Measurements from ENCODE around the gene SUSD1.
"Not testable (repeated sequence)": the region's sequence is repeated elsewhere in the genome, so short reads cannot be mapped to it uniquely, and the experiment has no call there.

The SUSD1 gene

DNA sequence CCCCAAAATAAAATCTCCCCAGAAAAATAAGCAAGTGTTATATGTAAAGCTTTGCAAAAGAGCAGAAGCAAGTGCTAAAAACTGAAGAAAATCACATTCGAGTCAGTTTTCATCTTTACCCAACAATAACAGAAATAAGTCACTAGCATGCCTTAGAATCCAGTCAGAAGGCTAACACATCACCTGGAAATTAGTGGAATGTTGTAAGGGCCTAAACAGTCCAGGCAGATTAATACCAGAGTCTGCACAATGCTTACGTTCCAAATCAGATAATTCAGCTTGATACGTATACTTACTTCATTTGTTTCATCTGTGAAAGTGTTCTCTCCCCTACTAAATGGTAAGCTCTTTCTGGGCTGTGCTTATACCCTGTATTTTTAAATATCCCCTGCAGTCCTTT, 42.7 kb downstream of the SUSD1 start:
- in situ Hi-C loops (cut with MboI; ENCODE audit: low sequenced_read_pairs), result no loop called here

DNA sequence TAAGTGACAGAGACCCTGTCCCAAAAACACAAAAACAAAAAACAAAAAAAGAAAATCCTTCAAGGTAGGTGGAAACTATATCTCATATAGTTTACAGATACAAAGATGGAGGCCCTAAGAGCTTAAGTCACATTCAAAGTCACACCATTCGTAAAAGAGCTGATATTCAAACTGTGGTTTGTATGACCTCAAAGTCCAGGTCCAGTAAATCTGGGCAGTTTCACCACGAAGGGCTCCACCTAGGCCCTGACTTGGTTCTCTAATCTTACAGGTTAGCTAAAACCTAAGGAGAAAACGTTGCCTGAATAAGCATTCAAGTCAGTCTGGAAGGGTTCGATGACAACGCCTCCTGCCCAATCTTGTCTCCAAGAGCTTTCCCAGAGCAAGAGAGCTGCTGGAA, 44.1 kb downstream of the SUSD1 start:
- in situ Hi-C loops (cut with MboI; ENCODE audit: low sequenced_read_pairs), result no loop called here

DNA sequence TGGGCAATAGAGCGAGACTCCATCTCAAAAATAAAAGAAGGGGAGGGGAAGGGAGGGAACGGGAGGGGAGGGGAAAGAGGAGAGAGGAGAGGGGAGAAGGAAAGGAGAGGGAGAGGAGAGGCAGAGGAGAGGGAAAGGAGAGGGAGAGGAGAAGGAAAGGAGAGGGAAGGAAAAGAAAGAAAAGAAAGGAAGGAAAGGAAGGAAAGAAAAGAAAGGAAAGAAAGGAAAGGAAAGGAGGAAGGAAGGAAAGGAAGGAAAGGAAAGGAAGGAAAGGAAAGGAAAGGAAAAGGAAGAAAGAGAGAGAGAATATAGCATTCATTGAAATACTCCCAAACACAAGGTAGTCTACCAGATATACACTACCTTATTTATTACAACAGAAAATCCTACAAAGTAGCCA, 44.8 kb downstream of the SUSD1 start:
- in situ Hi-C loops (cut with MboI; ENCODE audit: low sequenced_read_pairs), result no loop called here

DNA sequence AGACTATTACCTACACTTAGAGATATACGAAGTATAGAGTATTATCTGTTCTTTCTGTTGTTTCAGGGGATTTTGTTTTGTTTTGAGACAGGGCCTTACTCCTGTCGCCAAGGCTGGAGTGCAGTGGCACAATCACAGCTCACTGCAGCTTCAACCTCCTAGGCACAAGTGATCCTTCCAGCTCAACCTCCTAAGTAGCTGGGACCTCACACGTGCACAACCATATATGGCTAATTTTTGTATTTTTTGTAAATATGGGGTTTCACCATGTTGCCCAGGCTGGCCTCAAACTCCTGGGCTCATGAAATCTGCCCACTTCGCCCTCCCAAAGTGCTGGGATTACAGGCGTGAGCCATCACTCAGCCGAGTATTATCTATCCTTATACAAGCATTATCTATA, 45.9 kb downstream of the SUSD1 start:
- in situ Hi-C loops (cut with MboI; ENCODE audit: low sequenced_read_pairs), result no loop called here

DNA sequence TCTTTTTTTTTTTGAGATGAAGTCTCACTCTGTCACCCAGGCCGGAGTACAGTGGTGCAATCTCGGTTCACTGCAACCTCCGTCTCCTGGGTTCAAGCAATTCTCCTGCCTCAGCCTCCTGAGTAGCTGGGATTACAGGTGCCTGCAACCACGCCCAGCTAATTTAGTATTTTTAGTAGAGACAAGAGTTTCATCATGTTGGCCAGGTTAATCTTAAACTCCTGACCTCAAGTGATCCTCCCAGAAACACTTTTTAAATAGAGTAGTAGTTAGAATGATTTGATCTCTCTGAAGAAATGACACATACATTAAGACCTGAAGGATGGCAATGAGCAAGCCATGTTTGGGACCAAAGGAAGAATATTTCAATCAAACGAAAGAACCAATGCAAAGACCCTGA, 46.7 kb downstream of the SUSD1 start:
- in situ Hi-C loops (cut with MboI; ENCODE audit: low sequenced_read_pairs), result not testable (repeated sequence)

DNA sequence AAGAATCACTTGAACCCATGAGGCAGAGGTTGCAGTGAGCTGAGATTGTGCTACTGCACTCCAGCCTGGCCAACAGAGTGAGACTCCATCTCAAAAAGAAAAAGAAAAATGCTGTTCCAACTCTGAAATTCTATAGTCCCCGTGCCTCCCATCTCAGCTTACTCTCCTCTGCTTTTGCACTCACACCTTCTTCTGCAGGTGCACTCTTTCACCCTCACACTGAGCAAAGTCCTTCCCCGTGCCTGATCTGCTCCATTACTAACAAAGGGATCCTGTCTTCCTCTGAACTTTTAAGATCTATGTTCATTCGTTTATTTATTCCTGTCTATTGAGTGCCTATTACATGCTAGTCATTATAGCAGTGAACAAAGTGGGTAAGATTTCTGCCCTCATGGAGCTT, 47.8 kb downstream of the SUSD1 start:
- in situ Hi-C loops (cut with MboI; ENCODE audit: low sequenced_read_pairs), result no loop called here

DNA sequence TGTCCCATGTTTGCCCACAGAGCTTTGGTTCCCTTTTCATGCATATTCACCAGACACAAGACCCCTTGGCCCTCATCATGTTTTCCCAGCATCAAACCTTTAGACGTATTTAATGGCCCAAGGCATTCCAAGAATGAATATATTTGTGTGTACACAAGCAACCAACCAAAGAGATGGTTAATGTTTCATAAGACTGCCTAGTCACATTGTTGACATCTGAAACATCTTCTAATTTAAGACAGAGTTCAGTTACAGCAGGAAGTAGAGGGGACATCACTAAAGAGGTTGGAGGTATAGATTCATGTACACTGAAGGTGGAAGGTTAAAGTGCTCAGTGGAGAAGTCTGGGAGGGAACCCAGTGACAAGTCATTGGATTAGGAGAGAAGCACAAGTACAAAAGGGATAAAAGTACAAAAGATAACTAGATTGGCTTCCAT, 49.1 kb downstream of the SUSD1 start:
- in situ Hi-C loops (cut with MboI; ENCODE audit: low sequenced_read_pairs), result no loop called here

DNA sequence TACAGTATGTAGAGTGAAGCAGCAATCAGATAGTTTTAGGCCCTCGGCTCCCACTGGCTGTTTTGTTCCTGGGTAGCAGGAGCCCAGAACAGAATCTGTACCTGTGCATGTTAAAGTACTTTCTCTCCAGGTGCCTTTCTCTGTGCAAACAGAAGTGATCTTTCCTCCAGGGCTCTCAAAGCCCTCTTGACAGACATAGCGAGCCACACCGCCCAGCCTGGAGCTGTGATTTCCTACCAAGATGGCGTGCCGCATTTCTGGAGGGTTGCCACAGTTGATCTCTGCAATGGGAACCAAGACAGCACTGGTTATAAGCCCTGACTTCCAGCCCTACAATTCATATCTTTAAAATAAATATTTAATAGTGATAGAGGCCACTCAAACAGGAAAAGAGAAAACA, 50.9 kb downstream of the SUSD1 start:
- in situ Hi-C loops (cut with MboI; ENCODE audit: low sequenced_read_pairs), result no loop called here

DNA sequence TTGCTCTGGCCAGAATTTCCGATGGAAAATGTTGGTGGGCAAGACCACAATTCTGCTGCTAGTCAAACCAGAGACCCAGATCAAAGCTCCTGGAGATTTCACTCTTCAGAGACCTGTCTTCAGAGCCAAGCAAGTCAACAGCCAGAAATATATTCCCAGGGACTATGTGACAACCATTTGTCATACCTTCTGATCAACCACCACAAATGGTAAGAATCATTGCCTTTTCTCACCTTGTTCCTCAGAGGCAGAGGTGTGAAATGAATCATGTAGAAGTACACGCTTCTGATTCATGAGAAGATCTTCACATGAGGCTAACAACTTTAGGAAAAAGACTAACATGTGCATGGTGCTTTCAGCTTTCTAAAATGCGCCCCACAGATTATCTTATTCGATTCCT, 53.5 kb downstream of the SUSD1 start:
- in situ Hi-C loops (cut with MboI; ENCODE audit: low sequenced_read_pairs), result no loop called here

DNA sequence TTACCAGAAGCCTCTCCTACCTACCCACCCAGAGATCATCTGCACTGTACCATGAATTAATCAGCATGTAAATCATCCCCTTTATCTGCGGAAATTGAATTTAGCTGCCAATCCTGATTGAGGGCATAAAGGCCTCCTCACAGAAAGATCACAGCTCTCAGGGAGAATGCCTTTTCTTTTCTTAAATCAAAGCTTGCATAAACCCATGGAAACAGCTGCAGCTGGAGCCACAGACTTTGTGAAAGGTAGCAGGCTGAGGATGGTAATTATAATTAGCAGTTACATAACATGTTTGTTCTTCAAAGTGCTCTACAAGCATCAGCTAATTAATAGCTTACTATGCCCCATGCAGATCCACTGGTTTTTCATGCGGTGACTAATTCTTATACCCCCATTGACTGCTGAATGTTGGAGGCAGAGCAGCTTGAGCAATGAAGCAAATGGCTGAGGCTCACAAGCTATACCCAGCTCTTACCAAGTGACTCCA, 54.6 kb downstream of the SUSD1 start:
- in situ Hi-C loops (cut with MboI; ENCODE audit: low sequenced_read_pairs), result no loop called here

DNA sequence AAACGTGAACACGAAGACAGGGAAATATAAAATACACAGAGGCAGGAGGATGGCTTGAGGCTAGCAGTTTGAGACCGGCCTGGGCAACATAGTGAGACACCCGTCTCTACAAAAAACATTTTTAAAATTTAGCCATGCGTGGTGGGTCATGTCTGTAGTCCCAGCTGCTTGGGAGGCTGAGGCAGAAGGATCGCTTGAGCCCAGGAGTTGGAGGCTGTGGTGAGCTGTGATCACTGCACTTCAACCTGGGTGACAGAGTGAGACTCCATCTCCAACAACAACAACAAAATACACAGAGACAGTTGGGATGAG, 55.1 kb downstream of the SUSD1 start:
- in situ Hi-C loops (cut with MboI; ENCODE audit: low sequenced_read_pairs), result no loop called here

DNA sequence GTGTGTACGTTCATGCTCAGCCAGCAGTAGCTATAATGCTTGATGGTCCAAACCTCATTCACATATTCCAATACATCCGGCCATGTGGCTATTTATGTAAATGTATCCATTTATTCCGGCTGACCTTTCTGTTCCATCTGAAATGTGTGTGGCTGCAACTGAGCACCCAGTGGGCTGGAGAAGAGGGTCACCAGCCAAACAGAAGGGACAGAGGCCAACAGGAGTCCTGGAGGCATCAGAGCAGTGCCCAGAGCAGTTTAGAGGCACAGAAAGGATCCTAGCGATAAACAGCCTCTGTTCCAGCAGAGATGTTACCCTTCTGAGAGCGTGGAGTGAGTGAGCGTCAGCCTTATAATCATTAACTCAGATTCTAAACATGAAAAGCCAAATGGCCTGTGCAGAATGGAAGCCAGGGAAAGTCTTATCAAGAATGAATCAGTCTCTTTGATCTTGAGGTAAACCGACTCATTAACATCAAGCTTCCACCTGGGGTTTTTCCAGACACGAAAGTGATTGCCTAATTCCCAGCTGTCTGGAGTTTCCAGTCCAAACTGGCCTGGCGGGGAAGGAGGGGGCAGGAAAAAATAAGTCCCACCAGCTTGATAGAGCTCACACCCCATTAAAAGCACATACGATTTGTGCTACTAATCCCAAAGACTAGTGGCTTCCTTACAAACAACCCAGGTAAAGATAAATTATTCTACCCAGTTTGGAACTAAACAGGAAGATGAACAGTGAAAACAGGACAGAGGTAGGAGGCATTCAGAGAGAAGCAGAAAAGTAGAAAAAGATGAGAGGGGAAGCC, 55.7 kb downstream of the SUSD1 start:
- in situ Hi-C loops (cut with MboI; ENCODE audit: low sequenced_read_pairs), result no loop called here

DNA sequence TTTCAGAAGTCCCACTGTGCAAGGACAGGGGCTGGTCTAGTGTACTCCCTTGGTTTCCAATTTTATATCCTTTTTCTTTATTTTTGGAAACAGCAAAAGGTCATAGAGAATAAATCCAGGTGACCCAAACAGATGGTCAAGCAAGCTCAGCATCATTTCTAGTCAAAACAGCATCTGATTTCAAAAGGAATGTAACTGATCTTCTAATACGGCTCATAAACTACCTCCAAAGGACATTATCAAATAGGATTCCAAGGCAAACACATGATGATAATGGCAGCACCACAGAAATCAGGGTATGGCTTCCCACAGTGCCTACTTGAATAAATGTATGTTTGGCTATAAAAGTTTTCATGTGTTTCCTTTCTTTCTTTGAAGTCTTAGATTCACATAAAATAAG, 57.1 kb downstream of the SUSD1 start:
- in situ Hi-C loops (cut with MboI; ENCODE audit: low sequenced_read_pairs), result no loop called here

DNA sequence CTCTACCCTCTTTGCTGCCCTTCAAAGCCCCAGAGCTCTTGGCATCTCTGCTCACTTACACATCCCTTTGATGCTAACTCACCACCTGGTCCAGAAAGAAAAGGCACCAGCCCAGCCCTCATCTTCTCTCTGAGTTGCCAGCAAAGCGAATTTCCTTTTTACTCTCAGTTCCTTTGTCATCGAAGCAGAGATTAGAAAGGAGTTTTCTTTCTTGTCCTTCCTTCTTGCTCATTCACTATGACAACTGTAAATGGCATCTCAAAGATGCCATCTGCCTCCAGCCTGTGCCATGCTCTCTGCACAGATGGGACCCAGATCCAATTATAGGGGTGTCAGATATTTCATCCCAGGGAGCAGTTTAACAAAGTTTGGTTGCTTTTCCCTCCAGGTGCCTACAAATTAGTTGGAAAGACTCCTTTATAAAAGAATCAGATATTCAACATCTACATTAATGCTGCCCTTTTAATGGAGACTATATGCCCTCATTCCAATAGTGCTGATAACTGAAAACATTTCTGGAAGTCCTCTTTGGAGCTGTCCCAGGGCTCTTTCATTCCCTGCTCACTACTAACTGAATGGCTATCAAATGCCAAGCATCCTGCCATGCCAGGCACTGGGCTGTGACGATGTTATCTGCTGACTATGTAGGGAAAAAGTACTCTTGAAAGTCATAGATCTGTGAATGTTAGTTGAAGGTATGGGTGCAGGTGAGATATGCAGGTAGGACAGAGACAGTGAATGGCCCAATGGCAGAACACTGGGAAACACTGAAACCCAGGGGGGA, 58.9 kb downstream of the SUSD1 start:
- in situ Hi-C loops (cut with MboI; ENCODE audit: low sequenced_read_pairs), result no loop called here

DNA sequence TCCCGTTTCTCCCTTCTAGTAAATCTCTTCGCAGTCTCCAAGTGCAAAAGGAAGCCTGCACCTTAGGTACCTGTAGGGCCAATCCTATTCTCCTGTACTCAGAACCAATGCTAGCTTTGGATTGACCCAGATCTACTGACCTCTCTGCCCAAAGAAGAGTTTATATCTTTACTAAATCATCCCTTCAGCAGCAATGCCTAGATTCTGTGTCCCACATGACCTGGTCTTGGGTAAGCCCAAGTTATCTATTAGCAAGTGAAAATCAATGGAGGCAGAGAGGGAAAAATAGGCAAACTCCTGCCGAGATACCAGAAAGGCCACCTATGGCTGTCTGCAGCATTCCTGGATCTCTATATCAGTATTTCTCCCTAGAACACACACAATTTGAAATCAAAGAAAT, 60.0 kb downstream of the SUSD1 start:
- in situ Hi-C loops (cut with MboI; ENCODE audit: low sequenced_read_pairs), result no loop called here

DNA sequence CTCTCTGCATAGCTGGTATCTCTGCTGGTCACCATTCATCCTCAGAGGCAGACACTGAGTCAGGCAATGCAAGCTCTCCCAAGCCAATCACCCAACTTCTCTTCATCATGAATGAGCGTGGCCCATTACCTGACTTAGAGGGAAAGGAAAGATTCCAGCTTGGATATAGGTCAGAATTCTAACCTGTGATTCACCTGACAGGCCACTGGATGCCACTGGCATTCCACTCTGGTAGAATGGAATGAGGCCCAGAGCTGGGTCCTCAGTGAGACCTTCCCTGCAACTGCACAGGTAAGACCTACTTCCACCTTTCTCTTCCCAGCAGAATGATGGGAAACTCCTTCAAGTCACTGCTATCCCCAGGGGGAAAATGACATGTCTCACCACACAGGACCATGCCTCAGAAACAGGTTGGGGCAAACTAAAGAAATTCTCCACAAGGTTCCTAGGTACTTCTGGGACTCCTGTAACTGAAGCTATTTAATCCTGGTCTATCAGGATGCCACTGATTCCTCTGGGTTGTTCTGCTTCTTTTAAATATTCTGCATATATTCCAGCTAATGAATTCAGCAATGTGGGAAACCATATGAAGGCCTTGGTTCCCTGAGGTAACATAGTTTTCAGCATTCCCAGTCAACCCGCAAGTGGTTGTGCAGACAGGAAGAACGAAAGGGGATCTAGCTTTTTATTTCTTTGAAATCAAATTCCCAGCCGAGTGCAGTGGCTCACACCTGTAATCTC, 62.0 kb downstream of the SUSD1 start:
- in situ Hi-C loops (cut with MboI; ENCODE audit: low sequenced_read_pairs), result no loop called here

DNA sequence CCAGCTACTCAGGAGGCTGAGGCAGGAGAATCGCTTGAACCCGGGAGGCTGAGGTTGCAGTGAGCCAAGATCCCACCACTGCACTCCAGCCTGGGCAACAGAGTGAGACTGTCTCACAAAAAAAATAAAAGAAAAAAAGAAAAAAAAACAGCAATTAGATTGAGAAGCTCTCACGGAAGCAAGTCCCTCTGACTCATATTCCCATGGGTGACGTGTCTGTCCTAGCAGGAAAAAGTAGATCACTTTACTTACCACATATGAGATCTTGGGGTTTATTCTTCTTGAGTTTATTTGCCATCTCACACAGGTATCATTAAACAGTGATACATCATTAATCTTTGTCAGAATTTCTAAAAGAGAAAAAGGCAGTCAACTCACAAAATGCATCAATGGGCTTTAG, 62.6 kb downstream of the SUSD1 start:
- in situ Hi-C loops (cut with MboI; ENCODE audit: low sequenced_read_pairs), result no loop called here

DNA sequence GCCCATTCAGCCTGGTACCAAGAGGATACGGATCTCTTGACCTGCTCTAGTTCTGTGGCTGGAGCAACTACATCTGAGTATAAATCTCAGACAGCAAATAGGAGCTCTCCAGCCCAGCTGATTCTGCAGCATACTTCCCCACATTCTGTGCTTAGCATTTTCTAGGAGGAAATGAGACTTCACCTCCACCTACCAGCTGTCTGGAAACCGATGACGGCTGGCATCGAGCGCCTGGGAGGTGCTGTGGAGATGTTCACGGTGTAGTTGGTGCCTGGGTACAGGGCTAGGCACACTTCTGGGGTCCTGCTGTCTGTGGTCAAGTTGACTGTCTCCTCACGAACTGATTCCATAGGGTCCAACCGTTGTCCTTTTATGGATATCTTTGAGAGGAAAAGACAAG, 63.6 kb downstream of the SUSD1 start:
- in situ Hi-C loops (cut with MboI; ENCODE audit: low sequenced_read_pairs), result no loop called here

DNA sequence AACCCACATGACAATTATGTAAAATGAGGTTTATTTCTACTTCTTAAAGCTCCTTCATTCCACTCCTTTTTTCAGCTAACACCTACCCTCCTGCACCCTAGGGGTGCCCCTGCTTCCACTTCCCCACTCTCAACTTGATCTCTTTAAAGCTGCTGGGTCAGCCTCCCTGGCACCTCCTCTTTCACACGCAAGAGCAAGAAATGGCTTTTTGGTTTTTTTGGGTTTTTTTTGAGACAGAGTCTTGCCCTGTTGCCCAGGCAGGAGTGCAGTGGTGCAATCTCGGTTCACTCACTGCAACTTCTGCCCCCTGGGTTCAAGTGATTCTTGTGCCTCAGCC, 64.4 kb downstream of the SUSD1 start:
- in situ Hi-C loops (cut with MboI; ENCODE audit: low sequenced_read_pairs), result no loop called here

DNA sequence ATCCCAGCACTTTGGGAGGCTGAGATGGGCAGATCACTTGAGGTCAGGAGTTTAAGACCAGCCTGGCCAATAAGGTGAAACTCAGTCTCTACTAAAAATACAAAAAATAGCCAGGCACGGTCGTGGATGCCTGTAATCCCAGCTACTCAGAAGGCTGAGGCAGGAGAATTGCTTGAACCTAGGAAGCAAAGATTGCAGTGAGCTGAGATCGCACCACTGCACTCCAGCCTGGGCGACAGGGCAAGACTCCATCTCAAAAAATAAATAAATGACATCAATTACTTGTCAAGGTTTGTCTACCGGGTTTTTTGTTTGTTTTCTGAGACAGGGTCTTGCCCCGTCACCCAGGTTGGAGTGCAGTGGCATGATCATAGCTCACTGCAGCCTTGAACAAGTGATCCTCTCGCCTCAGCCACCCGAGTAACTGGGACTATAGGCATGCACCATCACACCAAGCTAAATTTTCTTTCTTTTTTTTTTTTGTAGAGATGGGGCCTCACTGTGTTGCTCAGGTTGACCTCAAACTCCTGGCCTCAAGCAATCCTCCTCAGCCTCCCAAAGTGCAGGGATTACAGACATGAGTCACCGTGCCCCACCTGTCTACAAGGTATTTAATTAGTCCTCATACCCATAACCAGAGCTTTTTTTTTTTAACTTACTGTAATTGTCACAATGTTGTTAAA, 64.9 kb downstream of the SUSD1 start:
- in situ Hi-C loops (cut with MboI; ENCODE audit: low sequenced_read_pairs), result no loop called here

DNA sequence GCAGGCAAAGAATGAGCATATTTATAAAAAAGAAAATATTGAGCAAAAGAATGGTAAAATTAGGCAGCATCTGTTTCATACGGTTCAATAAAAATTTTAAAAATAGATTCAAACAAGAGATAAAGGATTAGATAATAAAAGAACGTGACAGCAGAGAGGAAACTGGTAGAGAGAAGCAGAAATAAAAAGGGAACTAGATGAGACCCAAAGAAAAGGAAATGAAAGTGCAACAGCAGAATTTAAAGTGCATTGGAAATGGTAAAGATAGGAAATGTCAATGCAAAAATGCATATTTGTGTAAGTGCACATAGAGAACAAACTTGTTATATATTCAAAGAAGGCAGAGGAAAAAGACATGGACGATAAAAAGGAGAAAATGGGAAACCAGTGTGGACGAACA, 70.2 kb downstream of the SUSD1 start:
- in situ Hi-C loops (cut with MboI; ENCODE audit: low sequenced_read_pairs), result no loop called here
